8988T (cell line): ENCODE measurements around the gene SH3BP1.
"Not testable (repeated sequence)": the region's sequence is repeated elsewhere in the genome, so short reads cannot be mapped to it uniquely, and the experiment has no call there.

Experiments used
- DNase-seq: peaks from one replicate; pipeline ENCODE4 v3.0.0; 2011

SH3BP1 gene

DNA sequence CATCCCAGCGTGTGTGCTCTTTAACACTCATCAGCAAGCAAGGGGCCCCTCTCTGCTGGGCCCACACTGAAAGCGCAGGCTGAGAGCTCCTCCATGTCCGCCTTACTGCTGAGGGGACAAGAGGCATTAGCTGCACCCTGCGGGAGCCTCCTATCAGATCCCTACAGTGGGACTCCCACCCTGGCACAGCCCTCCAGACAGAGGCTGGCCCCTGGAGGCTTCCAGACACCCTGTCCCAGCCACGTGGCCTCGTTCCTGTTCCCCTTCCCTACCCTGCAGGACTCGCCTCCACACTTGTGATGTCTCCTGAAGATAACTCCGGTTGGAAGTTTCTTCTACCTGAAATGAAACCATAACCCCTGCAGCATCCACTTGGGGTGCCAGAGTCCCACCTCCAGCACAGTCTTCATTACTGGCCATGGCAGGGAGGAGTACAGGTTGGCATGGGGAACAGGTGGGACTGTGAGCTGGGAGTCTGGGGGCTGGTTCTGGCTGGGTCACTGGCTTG is 5.0 kb upstream of the SH3BP1 start:
- no peak for DNase-seq

DNA sequence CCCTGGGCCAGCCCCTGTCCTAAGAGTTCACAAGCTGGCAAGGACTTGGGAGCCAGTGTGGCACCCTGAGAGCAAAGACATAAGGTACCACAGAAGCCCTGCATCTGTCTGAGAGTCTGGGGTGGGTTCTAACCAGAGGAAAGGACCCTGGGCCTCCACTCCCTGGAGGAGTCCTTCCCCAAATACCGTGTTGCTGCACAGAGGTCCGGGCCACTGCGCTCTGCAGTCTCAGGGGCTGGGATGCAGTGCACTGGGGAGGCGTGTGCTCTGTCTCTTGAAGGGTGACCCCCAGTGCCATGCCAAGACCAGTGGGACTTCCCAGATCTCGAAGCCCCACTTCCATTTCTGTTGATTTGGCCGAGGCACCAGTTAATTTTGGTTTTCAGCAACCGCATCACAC is 4.3 kb upstream of the SH3BP1 start:
- no peak for DNase-seq

DNA sequence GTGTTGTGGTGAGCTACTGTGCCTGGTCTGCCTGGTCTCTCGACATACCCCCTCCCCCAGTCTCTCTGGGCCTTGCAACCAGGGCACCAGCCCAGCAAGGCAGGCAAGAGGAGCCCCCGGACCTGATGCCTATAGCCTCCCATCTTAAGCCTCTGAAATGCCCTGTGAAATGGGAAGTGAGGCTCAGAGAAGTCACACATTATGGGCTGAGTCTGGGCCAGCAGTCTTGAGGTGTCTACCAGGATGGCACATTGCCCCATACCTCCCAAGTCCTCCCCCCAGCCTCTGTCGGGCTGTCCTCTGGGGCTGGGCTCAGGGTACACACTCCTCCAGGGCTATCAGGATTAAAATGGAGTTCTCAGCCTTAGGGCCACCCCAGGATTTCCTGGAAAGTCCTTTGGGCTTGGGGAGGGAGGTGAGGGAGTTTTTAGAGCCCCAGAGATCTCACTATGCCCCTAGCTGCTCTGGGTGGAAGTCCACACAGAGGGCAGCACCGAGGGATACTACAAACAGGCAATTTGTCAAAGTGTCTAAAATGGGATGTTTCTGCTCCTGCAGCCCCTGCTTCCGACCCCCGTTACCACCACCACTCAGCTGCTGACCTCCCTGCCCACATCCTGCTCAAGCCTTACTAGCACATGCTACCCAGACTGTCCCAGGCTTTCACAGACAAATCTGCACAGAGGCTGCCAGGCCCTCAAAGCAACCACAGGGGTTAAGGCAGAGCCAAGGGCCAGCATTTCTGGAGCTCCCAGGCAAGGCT is 3.1 kb upstream of the SH3BP1 start:
- DNase-seq, result no peak

DNA sequence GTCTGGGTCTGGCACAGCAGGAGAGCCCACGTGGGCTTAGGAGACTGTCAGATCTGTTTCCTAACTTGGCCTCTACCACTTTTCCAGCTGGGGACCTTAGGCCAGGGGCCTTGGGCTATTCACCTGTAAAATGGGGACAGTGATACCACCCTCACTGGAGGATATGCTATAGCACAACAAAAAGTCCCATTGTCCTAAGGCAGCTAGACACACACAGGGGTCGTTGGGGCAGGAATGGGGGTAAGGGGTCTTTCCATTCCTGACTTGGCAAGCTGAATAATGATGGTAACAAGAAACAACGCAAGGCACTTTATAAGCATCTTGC is 2.6 kb upstream of the SH3BP1 start:
- no peak for DNase-seq

DNA sequence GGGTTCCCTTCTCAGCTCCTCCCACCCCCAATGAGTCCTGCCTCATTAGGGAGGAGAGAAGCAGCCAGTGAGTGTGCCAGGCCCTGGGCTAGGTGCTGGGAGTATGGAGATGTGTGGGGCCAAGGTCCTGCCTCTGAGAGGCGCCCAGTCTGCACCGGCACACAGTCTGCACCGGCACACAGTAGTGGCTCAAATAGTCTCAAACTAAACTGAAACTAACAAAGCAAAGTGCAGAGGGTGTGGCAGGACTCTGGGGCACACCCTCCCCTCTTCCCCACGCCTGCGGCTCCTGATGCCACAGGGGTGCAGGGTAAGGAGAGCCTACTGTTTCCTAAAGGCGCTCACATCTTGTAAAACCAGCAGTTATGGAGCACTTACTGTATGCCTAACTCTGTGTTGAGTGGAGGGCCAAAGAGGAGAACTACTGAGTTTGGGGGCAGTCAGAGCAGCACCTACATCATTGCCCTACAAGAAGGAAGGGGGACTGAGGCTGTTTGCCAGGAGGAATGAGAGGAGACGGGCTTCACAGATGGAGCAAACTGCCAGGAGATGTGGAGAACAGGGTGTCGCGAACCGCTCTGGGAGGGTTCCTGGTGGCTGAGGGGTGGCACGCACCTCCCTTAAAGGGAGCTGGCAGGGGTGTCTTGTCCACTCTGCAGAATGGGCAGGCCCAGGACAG is 939 bp upstream of the SH3BP1 start:
- no peak for DNase-seq

DNA sequence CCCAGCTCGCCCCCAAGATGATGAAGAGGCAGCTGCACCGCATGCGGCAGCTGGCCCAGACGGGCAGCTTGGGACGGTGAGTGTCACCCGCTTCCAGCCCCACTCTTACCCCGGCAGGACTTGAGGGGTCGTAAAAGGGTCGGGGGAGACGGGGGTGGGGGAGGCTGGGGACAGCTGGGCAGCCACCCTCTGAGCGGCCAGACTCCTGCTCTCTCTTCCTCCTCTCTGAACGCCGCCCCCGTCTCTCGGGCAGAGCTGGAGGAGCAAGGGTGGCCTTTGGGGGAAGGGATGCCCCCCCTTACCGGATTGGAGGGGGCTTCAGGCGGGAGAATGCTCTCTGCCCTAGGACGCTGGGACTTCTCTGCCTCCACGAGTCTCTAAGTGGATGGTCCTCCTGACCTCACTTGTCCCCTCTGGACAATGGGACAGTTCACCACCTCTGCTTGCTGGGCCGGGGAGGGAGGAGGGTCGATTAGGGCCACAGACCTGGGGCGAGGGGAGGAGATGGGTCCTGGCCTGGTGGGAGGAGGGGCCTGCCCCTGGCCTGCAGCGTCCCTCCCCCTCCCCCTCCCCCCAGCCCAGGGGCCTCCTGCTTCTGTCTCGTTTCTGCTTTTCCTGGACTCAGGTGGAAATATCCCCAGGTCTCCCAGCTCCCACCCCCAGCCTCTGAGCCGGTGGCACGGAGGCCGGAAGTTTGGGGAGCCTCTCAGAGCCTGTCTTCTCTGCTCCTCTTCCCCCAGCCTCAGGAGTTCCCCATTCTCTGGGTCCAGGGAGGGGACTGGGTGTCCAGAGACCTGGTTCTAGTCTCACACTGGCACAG is 512 bp downstream of the SH3BP1 start:
- DNase-seq, result no peak

DNA sequence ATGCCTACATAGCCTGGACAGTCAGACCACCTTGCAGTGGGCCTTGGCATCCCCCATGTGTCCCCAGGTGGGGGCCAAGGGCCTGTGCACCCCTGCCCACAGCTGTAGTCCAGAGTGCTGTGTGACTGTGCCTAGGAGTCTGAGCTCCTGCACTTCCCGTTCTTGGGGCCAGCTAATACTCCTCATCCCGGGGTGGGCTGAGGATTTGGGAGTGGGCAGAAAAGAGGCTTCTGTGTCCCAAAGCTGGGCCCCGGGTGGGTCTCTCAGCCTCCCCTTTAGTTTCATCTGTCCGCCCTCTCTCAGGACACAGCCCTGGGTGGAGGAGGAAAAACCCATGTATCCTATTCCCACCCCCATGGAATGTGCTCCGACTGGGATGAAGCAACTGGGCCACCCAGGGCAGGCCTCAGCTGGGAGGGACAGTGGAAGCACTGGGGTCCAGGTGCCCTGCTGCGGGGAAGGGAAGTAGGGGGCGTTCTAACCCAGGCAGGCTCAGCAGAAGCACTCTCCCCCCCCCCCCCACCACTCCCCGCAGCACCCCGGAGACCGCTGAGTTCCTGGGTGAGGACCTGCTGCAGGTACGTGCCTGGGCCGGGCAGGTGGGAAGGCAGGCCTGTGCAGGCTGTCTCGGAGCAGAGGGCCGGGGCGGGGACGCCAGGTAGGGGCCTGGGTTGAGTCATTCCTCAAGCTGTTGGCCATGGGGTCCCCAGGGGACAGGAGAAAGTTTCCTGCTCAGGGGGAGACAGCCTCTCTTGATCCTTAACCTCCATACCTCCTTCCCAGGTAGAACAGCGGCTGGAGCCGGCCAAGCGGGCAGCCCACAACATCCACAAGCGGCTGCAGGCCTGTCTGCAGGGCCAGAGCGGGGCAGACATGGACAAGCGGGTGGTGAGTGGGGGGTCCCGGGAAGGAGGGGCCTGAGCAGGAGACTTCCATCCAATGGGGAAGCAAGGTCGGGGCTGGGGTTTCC is 1.4 kb downstream of the SH3BP1 start:
- DNase-seq, result no peak

DNA sequence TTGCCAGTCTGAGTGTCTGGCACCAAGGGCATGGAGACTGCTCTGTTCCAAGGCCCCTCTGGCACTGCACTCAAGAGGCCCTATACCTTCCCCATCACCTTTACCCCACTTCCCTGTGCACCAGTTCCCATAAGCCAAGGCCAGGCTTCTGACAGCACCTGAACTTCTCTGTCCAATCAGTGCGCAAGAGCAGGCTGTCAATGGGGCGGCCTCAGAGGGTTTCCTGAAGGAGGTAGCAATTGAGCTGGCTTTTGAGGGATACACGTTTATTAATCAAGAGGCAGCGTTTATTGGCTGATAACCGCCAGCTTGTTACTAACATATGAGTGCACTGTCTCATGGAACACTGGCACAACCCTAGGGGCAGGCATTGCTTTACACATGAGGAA is 2.1 kb downstream of the SH3BP1 start:
- DNase-seq, result no peak

DNA sequence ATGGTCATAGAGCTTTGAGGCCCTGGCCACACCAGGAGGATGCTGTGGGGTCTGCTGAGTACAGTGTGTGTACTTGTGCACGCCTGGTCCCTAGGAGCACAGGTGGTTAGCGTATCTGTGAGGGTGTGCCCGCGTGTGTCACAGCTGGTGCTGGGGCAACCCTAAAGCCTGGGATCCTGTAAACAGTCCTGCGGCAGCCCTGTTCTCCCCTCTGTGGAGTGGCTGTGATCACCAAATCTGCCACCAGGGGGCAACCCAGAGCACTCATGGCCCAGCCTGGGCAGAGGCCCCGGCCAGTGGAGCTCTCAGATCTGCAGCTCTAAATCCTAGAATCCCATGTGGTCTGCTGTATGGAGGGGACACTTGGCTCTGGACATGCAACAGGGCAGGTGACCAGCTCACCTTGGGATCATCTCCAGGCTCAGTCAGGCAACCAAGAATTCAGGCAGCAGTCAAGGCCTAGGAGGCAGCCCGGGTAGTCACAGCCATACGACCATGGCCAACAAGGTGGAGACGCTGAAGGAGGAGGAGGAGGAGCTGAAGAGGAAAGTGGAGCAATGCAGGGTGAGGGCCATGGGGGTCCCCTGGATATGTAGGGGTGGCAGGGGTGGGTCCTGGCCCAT is 3.9 kb downstream of the SH3BP1 start:
- peak; percentile 92 for DNase-seq

DNA sequence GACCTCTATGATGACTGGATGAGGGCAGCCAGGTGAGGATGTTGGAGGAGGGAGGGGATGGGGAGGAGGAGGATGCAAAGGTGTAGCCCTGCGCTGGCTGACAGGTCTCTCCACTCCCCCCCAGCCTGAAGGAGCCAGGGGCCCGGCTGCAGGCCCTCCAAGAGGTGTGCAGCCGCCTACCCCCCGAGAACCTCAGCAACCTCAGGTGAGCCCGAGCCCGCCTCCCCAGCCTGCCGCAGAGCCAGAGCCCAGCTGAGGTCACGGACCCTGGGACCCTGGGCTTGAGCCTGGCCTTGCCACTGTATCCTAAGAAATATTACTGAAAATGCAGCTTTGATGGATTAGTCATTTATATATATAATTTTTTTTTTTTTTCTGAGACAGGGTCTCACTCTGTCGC is 7.8 kb downstream of the SH3BP1 start:
- DNase-seq, result no peak

DNA sequence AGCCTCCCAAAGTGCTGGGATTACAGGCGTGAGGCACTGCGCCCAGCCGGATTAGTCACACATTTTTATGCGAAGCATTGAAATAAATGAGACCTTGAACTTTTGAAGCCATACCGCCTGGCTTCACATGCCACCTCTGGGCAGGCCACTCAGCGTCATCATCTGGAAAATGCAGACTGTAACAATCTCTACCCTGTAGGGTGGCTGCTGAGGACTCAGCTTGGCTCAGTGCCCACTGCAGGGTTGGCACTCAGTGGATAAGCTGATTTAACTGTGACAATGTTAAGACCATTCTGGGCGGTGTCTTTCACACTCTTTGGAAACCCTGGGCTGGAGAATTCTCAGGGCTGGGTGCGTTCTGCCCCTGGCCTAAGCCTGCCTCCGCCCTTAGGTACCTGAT is 8.5 kb downstream of the SH3BP1 start:
- DNase-seq, result no peak

DNA sequence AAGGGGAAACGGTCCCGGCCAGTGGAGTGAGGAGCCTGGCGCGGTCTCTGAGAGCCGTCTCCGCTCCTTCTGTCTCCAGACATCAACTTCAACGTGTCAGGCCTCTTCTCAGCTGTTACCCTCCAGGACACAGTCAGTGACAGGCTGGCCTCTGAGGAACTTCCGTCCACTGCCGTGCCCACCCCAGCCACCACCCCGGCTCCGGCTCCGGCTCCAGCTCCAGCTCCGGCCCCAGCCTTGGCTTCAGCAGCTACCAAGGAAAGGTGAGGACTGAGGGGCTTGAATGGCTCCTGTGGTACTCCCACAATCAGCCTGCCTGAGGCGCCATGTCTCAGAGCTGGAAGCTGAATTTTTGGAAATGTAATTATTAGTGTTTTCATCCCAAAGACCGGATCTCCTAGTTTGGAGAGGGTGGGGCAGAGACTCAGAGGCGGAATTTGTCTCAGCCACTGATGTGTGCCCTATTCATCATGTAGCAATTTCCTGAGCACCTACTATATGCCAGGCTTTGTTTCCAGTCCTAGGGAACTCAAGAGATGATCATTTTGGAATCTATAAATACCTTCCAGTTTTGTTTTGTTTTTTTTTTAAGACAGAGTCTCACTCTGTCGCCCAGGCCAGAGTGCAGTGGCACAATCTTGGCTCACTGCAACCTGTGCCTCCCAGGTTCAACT is 11.1 kb downstream of the SH3BP1 start:
- no peak for DNase-seq

DNA sequence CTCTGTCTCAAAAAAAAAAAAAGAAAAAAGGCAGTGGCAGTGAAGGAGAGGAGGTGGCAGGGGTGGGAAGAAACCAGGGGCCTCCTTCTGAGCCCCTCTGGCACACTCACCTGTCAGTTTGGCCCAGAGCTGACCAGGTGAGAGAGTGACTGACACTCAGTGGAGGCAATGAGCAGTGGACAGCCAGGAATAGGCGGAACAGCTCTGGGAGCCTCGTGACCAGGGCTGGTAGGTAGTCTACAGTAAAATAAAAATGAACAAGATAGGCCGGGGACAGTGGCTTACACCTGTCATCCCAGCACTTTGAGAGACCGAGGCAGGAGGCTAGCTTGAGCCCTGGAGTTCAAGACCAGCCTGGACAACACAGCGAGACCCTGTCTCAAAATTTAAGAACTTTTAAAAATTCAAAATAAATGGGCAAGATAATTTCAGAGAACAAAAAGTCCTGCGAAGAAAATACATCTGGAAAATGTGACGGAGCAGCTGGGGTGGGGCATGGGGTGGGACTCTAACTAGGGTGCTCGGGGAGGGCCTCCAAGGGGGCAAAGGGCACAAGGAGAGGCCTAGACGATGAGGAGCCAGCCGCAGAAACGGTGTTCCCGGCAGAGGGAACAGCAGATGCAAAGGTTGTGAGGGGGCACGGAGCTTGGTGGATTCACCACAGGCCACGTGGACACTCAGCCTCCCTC is 15.2 kb downstream of the SH3BP1 start:
- DNase-seq, result no peak

DNA sequence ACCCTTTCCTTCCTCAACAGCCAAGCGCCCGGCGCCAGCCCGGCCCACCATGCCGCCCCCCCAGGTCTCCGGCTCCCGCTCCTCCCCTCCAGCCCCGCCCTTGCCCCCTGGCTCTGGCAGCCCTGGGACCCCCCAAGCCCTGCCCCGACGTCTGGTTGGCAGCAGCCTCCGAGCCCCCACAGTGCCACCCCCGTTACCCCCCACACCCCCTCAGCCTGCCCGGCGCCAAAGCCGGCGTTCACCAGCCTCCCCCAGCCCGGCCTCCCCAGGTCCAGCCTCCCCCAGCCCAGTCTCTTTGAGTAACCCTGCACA is 15.7 kb downstream of the SH3BP1 start:
- no peak for DNase-seq

DNA sequence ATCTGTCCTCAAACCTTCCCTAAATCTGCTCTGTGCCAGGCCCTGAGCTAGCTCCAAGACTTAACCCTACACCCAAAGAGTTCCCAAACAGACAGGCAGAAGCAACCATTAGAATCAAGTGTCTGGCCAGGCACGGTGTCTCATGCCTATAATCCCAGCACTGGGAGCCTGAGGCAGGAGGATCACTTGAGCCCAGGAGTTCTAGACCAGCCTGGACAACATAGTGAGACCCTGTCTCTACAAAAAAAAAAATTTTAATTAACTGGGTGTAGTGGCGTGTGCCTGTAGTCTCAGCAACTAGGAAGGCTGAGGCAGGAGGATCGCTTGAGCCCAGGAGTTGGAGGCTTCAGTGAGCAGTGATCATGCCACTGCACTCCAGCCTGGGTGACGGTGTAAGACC is 17.1 kb downstream of the SH3BP1 start:
- not testable (repeated sequence) for DNase-seq

DNA sequence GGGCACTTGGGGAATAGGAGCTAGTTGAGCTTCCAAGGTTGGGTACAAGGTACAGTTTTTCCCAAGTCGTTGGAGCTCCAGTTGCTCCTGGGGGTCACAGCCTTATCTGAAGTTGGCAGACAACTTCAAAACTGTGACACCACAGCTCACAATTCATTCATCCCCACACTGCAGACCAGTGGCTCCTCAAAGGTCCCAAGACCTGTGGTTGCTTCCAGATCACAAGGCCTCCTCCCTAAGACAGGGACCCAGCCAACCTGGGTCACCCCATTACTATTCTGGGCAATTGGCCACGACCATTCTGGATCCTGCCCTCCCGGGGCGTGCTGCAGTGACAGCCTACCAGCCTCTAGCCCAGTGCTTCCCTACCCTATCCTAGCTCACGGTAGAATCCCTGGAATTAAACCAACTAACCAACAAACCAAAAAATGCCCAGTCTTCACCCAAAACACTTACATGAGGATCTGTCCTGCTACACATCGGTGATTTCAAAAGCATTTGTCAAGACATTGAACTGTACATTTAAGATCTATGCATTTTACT is 18.2 kb downstream of the SH3BP1 start:
- no peak for DNase-seq

DNA sequence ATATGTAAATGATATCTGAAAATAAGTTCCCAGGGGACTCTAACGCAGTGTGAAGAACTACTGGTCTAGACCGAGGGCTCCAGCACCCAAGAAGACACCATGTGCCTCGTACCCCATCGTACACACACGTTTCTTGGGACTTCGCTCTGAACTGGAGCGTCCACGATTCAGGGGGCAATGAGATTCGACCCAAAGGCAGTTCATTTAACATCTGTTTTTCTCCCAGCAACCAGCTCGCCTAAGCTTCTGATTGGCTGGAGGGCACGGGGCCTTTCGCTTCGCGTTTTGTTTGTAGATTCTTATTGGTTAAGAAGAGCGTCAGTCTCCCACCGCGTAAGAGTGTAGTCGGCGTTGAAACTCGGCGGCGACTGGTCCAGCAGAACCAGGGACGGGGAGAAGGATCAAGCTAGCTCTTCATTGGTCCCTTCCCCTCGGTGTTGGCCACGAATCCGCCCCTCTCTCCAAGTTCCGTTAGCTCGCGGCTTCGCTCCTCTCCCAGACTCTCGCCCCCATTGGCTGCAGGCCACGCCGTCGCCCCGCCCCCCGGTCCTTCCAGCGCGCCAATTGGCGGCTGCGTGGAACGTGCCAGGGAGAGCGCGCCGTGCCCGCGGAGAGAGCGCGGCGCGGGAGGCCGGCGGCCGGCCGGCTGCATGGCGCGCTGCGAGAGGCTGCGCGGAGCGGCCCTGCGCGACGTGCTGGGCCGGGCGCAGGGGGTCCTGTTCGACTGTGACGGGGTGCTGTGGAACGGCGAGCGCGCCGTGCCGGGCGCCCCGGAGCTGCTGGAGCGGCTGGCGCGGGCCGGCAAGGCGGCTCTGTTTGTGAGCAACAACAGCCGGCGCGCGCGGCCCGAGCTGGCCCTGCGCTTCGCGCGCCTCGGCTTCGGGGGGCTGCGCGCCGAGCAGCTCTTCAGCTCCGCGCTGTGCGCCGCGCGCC is 18.9 kb downstream of the SH3BP1 start, which contains the start of gene PDXP:
Gene PDXP, plus strand, starts transcription at position 591 of the 933 bp plus-strand sequence. Its CDS starts 60 bp downstream, at position 651.
- DNase-seq, result peak; percentile 97

DNA sequence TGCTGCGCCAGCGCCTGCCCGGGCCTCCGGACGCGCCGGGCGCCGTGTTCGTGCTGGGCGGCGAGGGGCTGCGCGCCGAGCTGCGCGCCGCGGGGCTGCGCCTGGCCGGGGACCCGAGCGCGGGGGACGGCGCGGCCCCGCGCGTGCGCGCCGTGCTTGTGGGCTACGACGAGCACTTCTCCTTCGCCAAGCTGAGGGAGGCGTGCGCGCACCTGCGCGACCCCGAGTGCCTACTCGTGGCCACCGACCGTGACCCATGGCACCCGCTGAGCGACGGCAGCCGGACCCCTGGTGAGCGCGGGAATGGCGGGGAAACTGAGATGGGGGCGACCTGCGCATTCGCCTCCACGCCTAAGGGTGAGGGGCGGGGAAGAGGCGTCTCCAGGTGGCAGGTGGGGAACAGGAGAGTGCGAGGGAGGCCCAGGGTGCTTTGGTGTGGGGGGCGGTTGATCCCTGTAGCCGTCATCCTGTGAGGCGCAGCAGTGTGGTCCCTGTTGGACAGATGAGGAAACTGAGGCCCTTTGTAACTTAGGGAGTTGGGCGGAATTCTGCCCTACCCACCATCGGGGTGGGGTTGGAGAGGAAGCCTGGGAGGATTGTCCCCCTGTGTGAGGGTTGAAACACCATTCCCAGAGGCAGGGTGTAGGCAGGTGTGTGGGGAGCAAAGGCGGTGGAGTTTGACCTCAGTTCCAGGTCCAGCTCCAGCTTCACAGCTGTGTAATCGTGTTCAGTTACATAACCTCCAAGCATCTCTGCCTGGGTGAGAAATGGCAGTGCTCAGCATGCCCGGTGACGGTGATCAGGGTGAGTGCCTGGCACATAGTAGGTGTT is 19.8 kb downstream of the SH3BP1 start:
- DNase-seq, result no peak
